NOMO-1 treated with DMSO at 0.1 percent for 48 hours (cell line): ENCODE results near the gene CCDC71L.

ENCODE experiments used
- DNase-seq: peaks from one replicate; lab custom pipeline; 2025; ENCODE audit not compliant: unreplicated experiment; lab: John Stamatoyannopoulos, UW

The CCDC71L gene

GRCh38 chr7:106659166-106659962, 1.6 kb downstream of the CCDC71L start:
- no peak for DNase-seq

GRCh38 chr7:106658316-106659165, 2.4 kb downstream of the CCDC71L start:
- no peak for DNase-seq

- DNase-seq: no peak
Measured at GRCh38 chr7:106657085-106657991, 3.6 kb downstream of the CCDC71L start.

GRCh38 chr7:106655703-106656498, 5.1 kb downstream of the CCDC71L start:
- no peak for DNase-seq

- no peak for DNase-seq
Measured at GRCh38 chr7:106653488-106653887, 7.5 kb downstream of the CCDC71L start.

- no peak for DNase-seq
Measured at GRCh38 chr7:106652909-106653308, 8.0 kb downstream of the CCDC71L start.

- DNase-seq: no peak
Measured at GRCh38 chr7:106652092-106652491, 8.9 kb downstream of the CCDC71L start.

GRCh38 chr7:106646256-106646655, 14.7 kb downstream of the CCDC71L start:
- no peak for DNase-seq

GRCh38 chr7:106644999-106645398, 16.0 kb downstream of the CCDC71L start:
- DNase-seq: peak; percentile 70

GRCh38 chr7:106643216-106644000, 17.6 kb downstream of the CCDC71L start:
- no peak for DNase-seq

GRCh38 chr7:106641416-106641815, 19.5 kb downstream of the CCDC71L start:
- no peak for DNase-seq

GRCh38 chr7:106640368-106641141, 20.4 kb downstream of the CCDC71L start:
- no peak for DNase-seq

- DNase-seq: no peak
Measured at GRCh38 chr7:106639476-106640334, 21.3 kb downstream of the CCDC71L start.

GRCh38 chr7:106635411-106635810, 25.5 kb downstream of the CCDC71L start:
- no peak for DNase-seq

GRCh38 chr7:106634958-106635357, 26.0 kb downstream of the CCDC71L start:
- DNase-seq: no peak

GRCh38 chr7:106630648-106631047, 30.3 kb downstream of the CCDC71L start:
- no peak for DNase-seq

GRCh38 chr7:106629516-106629915, 31.4 kb downstream of the CCDC71L start:
- no peak for DNase-seq
